Neutrophil (primary cell): ENCODE data around the gene LRMDA.

Source experiments
- H3K27ac ChIP-seq: fragments of 200-600 bp; sonication (generic); 2 replicates; pipeline ENCODE4 v1.5.1; 2016; ENCODE audit warnings: mild to moderate bottlenecking, moderate library complexity
- H3K27me3 ChIP-seq: fragments of 200-600 bp; sonication (generic); 2 replicates; pipeline ENCODE4 v1.6.0; 2016; ENCODE audit warnings: mild to moderate bottlenecking
- H3K36me3 ChIP-seq: fragments of 200-600 bp; sonication (generic); 2 replicates; pipeline ENCODE4 v1.5.1; 2017
- H3K4me1 ChIP-seq, 2 experiments: fragments of 200-600 bp in 1 of 2; sonication (generic) in 1 of 2; 1 replicate in 1 of 2; 2 replicates in 1 of 2; pipeline versions ENCODE4 v1.5.1 to v1.6.1; 2013 to 2016; ENCODE audit warnings: low read depth in 1 of 2, low read length in 1 of 2, mild to moderate bottlenecking in 1 of 2, moderate library complexity in 1 of 2; ENCODE audit not compliant: control insufficient read depth in 1 of 2, insufficient read depth in 1 of 2
- H3K4me3 ChIP-seq, 2 experiments: fragments of 200-600 bp in 1 of 2; sonication (generic) in 1 of 2; 1 replicate in 1 of 2; 2 replicates in 1 of 2; pipeline ENCODE4 v1.5.1; 2013 to 2016; ENCODE audit warnings: low read depth in 1 of 2, low read length in 1 of 2, mild to moderate bottlenecking in 1 of 2, moderate library complexity in 1 of 2
- H3K9me3 ChIP-seq: fragments of 200-600 bp; sonication (generic); 2 replicates; pipeline ENCODE4 v1.5.1; 2016
- TF ChIP-seq, protein P1 (sequence below): fragments of 200-600 bp; sonication (generic); IDR thresholded peaks from 2 replicates; pipeline ENCODE4 v1.5.1; 2016; ENCODE audit warnings: antibody characterized with exemption

LRMDA gene

DNA sequence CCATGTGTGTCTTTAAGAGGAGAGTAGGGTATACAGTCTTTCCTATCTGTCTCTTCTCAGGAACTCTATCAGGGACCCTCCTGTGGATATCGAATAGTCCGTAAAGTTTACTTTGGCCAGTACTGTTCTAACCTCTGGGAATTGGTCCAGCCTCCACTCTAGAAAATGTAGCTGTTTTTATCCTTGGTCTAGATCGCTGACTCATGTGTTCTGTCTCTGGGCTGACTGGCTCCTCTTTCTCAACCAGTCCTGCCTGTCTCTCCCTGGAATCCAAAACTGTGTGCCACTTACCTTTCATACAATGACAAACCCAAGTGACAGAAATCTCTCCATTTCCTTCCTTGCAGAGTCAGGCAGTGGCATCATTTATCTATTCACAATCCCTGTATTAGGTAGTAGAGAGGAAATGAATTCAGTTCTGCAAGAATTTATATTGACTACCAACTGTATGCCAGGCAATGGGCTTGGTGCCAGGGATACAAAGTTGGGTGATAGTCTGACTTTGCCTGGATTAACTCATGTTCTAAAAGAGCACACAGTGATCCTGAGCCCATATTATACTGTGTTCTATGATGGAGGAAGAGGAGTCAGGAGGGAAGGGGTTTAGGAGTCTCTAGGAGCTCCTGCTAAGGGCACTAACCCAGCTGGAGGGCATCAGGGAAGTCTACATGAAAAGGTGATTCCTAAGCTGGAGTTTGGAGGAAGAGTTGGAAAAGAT lies 232.7 kb downstream of the LRMDA start:
- TF ChIP-seq, protein P1, sequence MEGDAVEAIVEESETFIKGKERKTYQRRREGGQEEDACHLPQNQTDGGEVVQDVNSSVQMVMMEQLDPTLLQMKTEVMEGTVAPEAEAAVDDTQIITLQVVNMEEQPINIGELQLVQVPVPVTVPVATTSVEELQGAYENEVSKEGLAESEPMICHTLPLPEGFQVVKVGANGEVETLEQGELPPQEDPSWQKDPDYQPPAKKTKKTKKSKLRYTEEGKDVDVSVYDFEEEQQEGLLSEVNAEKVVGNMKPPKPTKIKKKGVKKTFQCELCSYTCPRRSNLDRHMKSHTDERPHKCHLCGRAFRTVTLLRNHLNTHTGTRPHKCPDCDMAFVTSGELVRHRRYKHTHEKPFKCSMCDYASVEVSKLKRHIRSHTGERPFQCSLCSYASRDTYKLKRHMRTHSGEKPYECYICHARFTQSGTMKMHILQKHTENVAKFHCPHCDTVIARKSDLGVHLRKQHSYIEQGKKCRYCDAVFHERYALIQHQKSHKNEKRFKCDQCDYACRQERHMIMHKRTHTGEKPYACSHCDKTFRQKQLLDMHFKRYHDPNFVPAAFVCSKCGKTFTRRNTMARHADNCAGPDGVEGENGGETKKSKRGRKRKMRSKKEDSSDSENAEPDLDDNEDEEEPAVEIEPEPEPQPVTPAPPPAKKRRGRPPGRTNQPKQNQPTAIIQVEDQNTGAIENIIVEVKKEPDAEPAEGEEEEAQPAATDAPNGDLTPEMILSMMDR, result no peak
- H3K27ac ChIP-seq, result no peak overlapping the region
- H3K4me1 ChIP-seq, result no peaks in the 10 kb centered on the region
- no peak overlapping the region for H3K4me3 ChIP-seq
- H3K27me3 ChIP-seq, result no peaks in the 10 kb centered on the region
- H3K36me3 ChIP-seq, result no peaks in the 10 kb centered on the region
- H3K9me3 ChIP-seq, result no peaks in the 10 kb centered on the region

DNA sequence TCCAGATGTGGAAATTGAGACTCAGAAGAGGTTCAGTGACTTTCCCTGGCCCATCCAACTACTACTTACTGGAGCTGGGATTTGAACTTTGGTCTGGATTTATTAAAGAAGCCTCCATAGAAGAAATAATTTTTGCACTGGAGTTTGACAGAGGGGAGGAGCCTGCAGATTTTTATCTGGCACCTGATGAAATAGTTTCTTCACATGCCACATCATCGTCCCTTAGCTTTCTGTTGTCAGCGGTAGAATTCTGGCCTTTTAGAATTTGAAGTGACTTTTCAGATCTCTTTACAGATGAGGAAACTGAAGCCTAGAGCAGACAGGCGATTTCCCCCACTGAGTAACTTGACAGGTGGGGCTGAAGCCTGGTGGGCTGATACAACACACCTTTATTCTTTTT lies 233.5 kb downstream of the LRMDA start:
- Histone ChIP-seq H3K27me3 (no peaks in the 10 kb centered on the region), H3K4me3 (no peak overlapping the region), H3K27ac (no peak overlapping the region), H3K4me1 (no peaks in the 10 kb centered on the region), H3K9me3 (no peaks in the 10 kb centered on the region), H3K36me3 (no peaks in the 10 kb centered on the region)
- TF ChIP-seq, protein P1, result no peak

DNA sequence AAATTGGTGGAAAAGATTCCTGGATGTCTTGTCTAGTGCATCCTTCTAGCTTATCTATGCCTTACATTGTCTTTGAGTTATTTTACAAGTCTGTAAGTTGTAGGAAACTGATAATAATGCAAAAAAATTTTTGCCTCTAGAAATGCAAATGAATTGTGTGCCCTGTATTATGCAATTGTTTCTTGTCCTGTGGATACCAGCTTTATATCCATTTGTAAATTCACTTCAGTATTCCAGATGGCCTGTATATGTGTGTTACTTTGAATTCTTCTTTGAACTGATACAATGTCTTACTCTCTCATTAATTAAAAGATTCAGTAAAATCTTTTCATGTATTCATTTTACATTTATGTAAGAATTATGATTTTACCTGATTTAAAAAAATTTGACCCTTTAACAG lies 234.3 kb downstream of the LRMDA start:
- Histone ChIP-seq H3K9me3 (no peaks in the 10 kb centered on the region), H3K4me1 (no peaks in the 10 kb centered on the region), H3K36me3 (no peaks in the 10 kb centered on the region), H3K4me3 (no peak overlapping the region), H3K27ac (no peak overlapping the region), H3K27me3 (no peaks in the 10 kb centered on the region)
- TF ChIP-seq, protein P1, result no peak

DNA sequence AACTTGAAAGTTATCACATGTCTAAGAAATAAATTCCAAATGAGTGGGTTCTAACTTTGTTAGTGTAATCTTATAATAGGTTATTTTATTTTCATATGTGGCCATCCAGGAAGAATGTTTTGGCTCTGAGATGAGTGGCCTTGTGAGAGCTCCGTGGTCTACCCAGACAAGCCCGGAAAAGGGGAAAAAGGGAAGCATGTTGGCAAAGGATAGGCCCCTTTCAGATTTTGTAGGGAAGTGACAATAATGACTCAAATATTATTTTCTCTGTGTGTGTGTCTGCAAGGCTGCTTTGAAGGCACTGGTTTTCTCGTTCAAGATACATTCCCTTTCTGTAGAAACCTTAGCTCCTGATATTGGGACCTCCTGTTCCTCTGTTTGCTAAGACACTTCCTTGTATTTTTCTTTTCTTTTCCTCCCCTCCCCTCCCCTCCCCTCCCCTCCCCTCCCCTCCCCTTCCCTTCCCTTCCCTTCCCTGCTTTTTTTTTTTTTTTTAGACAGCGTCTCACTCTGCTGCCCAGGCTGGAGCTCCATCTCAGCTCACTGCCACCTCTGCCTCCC lies 240.8 kb downstream of the LRMDA start:
- TF ChIP-seq, protein P1, result no peak
- Histone ChIP-seq H3K4me1 (no peaks in the 10 kb centered on the region), H3K36me3 (no peaks in the 10 kb centered on the region), H3K27me3 (no peaks in the 10 kb centered on the region), H3K4me3 (no peak overlapping the region), H3K9me3 (no peaks in the 10 kb centered on the region), H3K27ac (no peak overlapping the region)

DNA sequence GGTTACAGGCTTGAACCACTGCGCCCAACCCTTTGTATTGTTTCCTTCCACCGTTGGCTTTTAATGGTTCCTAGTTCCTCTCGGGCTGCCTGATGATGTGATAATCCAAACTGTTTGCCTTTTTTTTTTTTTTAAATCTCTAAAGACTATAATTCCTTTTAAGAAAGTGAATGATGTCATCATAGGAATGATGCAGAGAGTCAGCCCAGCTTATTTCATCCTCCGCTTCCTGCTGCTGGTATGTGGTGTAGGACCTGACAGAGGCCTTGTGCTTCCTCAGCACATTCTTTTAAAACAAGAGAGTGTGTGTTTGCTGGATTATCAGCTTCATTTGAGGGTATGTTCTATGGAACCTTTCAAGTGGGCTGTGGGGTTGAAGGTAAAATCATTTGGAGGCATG lies 241.4 kb downstream of the LRMDA start:
- Histone ChIP-seq H3K27ac (no peak overlapping the region), H3K36me3 (no peaks in the 10 kb centered on the region), H3K4me1 (no peaks in the 10 kb centered on the region), H3K9me3 (no peaks in the 10 kb centered on the region), H3K4me3 (no peak overlapping the region), H3K27me3 (no peaks in the 10 kb centered on the region)
- TF ChIP-seq, protein P1, result no peak
